Right renal pelvis (tissue), 4 donors: ENCODE measurements around the gene CHPF2. TPM values are rescaled to one million over a fixed set of nuclear protein-coding genes. Genes with fewer than 3 reads are reported as not detected.
A peak's percentile ranks its signal among the peaks of the same experiment; 100 is the strongest.

ENCODE experiments used
- DNase-seq, 4 donors: peaks; one replicate each; pipeline ENCODE4 v3.0.0-alpha.2; 2013; ENCODE audit warnings: low read depth in 4 of 4, low spot score in 3 of 4, missing footprints in 1 of 4
- polyA plus RNA-seq, 4 donors: library from polyadenylated mRNA; unstranded; fragments of 120-200 nt; gene quantifications; one replicate each; pipeline ENCODE4 v1.2.1, GENCODE V29; 2013; ENCODE audit not compliant: insufficient read length in 4 of 4

The CHPF2 gene
- polyA plus RNA-seq, 4 donors, result 23.9 to 29.4 (median 25.3) TPM

DNA sequence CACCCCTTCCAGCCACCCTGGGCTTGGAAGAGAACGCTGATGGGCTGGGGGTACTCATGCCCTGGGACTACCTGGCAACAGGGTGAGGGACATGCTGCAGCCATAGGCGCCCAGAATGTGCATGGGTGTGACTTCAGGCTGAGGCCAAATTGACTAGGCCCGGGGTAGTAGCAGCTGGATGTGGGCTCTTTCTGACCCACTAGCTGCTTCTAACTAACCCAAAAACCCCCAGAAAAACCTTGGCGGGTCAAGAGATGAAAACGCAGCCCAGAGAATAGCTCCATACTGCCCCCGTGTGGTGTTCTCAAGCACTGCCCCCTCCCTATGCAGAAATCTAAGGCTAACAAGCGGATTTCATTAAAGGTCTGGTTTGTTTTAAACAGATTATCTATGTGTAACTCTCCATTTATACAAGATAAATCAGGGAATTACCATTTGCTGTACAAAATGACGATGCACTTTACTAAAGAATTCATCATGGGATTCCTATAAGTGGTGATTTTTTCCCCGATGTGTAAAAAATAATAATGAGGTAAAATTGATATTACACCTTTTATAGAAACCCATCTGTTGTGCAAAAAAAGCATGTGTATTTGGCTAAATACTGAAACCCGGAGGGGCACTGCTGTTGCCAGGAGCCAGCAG lies 12.0 kb downstream of the CHPF2 start:
- DNase-seq, result peak in 1 of 4 donors; percentile 38

DNA sequence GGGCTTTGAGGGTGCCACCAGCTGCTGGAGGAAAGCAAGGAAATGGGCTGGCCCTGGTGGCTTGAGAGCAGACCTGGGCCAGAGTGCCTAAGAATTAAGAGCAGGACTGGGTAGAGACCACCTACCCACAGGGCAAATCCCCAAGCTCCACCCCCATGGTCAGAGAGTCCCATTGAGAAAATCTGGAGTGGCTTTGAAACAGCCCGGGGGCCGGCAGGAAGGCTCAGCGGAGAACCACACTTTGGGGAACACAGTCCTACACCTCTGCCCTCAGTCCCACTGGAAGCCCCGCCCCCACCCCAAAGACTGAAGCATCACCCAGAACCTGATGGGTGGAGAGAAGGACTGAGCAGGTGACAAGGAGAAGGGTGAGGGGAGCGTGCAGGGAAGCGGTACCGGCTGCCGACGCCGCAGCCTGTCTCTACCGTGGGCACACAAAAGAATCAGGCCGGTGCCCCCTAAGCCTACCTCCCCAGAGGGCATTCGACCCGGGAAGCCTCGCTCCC lies 12.6 kb downstream of the CHPF2 start:
- DNase-seq, result no peak

DNA sequence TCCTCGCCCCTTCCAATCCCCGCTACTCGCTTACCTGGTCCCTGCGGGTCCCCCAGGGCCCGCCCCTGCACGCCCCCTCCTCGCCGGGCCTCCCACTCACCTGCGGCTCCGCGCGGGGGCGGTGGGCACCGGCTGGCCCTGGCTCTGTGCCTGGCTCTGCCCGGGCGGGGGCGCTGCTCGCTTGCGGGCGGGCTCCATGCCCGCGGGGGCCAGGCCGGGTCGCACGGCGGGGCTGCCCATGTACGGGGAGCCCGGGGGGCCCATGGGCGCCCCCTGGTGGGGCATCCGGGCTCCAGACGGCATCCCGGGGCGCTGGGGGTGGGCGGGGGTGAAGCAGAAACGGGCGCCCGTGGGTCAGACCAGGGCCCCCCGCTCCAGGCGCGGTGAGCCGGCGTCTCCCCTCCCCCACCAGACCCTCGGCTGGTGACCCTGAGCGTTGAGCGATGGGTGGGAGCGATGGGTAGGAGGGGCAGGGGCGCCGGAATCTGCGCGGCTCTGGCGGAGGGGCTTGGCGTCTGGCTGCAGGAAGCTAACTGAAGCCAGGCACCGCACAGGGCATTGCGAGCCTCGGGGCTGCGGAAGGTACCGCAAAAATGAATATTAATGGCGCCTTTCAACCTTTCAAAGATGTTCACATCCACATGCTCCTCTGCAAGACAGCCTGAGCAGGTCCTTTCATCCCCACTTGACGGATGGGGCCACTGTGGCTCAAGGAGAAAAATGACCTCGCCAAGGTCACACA lies 13.2 kb downstream of the CHPF2 start:
- peak in 1 of 4 donors; percentile 39 for DNase-seq

DNA sequence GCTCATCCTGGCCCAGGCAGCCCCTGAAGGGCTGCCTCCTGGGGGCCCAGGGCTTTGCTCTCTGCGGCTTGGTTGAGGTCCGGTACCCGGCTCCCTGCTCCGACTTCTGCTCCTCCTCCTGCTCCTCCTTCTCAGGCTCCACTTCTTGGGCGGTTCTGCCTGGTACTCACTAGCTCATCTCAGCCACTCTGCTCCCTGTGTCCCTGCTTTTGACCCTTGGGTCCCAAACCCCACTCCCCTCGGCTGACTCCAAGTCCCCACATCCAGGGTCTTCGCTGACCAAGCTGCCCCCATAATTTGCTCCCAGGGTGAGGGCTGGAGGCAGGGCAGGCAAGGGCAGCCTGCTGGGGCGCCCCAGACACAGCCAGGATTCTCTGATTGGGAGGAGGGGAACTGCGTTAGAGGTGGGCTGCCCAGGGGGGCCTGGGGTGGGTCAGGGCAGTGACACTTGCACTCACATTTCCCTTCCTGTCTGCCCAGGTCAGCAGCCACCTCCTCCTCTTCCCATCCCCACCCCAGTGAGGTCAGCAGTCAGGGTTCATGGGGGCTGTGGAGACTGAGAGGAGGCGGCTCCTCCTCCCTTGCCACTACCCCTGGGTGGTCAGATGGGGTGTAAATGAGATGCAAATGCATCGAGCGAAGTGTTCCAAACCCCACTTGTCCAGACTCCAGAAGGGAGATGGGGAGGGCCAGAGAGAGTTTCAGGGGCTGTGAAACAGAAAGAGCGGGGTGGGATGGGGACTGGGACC lies 14.0 kb downstream of the CHPF2 start:
- DNase-seq, result no peak

DNA sequence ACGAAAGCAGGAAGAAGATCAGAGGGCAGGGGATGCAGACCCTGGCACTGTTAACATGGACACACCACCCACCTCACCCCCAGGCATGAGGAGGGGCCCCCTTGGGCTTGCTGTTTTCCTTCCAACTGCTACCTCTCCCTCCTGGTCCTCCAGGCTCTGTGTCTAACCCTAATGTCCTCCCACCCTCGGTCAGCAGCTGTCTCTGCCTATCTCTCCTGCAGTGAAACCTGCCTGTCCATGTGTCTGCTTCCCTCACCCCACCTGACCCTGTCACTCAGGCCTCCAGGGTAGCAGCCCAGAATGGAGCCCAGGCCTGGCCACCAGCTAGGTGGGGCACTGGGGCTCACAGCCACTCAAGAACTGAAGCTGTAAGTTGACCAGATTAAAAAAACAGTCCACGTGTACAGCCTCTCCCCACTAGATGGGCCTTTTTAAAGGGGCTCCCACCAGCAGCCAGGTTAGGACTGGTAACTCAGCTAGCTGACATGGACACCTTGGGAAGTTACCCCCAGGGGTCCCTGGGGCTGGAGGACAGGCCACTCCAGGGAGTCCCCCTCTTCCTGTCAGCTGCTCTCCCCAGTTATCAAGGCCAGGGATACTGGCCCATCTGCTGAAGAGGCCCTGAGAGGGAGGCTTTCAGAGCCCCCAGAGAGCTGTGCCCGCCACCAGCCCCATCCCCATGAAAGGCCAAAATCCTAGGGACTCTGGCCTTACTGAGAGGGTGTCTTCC lies 14.7 kb downstream of the CHPF2 start:
- no peak for DNase-seq

DNA sequence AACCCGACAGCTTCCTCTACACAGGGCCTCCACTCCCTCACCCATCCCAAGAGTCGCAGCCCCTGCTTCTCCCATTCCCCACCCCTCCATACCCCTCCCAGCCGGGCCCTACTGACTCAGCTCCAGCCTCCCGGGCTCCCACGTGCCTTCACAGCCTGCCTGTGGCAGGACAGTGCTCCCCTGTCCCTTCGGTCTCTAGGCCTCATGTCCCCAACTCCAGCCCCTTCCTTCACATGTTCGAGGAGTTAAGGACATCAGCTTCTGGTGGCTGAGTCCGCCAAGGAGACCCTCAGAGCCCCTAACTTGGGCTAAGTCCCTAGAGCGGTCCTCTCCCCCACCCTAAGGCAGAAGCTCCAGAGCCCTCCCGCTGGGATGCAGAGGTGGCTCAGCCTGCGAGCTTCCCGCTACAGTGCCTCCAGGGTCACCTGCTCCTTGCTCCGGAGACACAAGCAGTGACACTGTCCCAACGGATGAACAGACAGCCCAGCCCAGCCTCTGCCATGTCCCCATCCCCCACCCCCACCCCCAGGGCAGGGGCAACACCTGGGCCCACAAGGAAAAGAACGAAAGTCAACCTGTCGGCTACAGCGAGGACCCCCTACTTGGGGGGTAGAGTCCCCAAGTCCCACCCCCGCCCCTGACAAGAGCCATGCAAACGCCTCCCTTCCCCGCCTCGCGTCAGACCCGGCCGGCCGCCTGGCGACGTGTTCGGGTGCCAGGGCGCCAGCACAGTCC lies 15.5 kb downstream of the CHPF2 start:
- no peak for DNase-seq

DNA sequence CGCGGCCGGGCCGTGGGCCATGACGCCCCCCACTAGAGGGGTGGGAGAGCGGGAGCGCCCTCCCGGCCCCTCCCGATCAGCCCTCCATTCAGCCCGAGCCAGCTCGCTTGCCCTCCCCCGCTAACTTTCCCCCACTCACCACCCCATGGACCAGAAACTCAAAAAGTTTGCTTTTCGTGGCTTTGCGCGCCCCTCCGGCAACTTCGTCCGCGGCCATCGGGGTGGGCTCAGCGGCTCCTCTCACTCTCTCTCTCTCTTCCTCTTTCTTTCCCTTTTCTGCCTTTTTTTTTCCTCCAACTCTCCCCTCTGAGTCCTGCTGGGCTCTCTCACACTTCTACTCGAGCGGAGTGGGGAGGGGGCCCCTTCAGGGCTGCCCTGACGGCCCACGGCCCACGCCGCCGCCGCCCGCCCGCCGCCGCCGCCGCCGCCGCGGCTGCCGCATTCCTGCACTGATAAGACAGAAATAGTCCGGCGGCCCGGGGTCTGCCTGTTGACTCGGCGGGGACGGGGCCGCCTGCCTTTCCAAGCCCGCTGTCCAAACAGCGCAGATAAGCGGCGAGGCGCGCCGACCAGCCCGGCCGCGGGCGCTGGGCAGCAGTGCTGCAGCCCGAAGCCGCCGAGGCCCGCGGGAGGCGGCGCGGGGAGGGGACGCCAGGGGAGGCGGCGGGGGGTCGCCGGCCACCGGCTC lies 16.2 kb downstream of the CHPF2 start, which contains the start of gene SMARCD3:
TSS of gene SMARCD3 (minus strand) at position 349 of the 688 bp plus-strand sequence. CDS start at position 217, 132 bp downstream.
- peak in 1 of 4 donors; percentile 41 for DNase-seq

DNA sequence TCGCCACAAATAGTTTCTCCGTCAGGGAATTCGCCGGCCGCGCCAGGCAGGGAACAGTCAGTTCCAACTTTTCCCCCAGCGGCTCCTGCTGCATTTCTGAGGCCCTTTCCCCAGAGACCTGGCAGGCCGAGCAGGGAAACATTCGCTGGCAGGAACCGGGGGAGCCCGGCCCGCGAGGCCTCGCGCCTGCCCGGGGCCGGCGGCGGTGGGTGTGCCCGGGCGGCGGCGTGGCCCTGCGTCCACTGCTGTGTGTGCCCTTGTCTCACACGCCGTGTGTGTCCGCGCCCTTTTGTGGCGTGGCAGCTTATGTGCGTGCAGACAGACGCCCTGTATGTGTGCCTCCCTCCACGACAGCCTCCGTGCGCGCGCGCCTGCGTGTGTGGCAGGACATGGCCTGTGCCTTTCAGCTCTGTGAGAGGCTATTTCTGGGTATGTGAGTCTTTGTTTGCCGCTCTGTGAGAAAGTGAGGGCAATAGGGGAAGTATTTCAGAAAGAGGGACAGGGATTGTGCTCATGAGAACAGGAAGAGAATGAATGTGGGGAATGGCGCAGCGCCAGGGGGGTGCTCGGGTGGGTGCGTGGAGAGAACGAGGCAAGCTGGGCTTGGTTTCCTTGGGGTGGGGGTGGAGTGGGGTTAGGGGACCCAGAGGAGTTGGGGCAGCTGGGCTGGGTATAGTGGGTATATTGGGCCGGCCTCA lies 16.9 kb downstream of the CHPF2 start:
- DNase-seq, result peak in 1 of 4 donors; percentile 39

DNA sequence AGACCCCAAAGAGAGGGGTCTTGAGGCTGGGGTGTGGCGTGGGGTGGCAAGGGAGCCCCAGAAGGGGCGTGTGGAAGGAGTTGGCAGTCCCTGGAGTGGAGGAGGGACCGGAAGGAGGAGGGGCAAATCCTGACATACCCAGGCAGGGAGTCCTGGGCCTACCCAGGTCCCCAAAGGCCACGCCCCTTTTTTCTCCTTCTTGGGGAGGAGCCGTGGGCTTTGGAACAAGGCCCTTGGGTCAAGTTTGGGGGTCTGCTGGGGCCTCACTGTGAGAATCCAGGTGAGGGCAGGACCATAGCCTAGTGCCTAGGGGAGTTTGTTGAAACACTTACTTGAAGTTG lies 17.4 kb downstream of the CHPF2 start:
- DNase-seq, result peak in 1 of 4 donors; percentile 23

DNA sequence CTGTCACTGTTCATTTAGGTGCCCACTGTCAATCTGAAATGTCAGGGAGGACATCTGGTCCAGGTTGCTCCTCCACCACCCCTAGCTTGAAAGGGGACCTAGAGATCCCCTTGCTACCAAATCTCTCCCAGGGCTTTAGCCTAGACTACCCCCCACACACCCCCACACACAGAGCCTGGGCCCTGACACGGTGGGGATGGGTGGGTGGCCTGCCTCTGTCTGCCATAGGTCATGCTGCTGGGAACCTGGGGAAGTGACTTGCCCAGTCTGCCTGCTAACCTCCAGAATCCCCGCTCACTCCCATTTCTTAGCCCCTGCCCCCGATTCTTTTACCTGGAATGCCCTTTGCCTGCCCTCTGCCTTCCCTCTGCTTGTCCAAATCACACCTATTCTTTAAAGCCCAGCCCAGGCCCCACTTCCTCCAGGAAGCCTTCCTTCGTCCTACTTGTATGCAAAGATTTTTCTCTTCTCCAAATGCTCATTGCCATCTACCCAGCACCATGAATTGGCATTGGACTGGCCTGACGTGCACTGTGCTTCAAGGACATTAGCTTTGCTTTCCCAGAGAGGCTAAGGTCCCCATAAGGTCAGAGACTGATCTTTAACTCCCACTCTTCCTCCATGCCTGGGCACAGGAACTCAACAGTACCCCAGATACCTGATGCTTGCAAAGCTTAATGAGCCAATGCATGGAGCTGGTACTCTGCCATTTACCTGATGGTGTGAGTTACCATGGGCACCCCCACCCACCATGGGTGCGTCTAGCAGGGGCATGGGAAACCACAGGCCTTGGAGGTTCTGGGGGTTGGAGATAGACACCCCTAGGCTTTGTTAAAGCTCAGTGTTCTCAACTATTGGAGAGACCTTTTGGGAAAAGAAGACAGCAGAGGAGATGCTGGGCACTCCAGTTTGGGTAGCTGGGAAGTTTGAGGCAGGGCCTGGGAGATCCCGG lies 18.2 kb downstream of the CHPF2 start:
- no peak for DNase-seq

DNA sequence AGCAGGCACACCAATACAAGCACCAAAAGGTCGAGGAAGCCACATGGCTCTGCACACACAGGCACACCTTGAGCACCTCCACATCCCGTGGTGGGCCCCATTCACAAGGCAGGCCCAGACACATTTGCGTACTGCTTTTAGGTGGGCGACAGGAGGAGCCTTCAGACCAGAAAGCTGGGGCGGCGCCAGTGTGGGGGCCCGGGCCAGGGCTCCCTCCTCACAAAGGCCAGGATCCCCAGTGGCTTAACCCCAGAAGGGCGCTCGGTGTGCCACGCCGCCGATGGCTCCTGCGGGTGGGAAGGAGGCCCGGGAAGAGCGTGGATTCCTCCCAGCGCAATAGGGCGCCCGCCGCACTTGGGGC lies 19.0 kb downstream of the CHPF2 start:
- peak in 1 of 4 donors; percentile 44 for DNase-seq

DNA sequence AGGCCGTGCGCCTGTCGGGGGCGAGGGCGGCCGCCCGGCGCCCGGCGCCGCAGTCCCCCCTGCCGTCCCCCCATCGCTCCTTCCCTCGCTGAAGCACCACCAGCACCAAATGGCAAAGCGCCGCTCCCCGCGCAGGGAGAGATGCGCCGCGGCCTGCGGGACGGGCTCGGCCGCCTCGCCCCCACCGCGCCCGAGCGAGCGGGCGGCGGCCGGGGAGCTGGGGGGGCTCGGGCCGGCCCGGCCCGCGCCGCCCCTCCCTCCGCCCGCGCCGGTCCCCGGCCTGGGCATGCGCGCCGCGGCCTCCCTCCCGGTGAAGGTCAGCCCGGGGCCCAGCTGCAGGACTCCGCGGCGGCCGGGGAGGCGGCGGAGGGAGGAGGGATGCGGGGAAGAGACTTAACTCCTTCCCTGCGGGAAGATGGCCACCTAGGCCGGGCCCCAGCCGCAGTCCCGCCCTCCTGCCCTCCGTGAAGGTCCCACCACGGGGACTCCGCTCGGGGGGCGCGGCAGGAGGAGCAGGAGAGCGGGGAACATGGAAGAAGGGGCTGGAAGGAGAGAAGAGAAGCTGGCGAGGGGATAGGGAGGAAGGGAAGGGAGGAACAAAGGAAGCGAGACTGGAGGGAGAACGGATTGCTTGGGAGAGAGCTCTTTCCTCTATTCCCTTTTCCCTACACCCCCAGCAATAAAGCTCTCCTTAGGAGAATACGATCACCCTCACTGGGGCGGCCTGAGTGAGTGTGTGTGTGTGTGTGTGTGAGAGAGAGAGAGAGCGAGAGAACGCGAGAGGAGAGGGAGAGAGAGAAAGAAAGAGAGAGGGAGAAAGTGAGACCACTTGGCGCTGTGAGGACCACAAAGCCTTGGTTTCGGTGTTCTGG lies 19.6 kb downstream of the CHPF2 start:
- peak in 3 of 4 donors; percentile 48 to 67 (median 55) for DNase-seq

DNA sequence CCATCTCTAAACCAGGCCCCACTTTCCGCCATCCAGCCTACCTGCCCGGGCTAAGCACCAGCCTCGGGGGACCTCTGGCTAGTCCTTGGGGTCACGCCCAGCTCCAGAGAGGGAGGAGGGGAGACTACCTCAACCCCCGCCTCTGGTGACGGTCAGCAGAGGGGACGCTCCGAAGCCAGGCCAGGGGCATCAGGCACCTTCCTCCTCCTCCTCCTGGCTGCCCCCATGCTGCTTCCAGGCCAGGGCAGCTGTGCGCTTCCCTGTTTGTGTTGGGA lies 20.2 kb downstream of the CHPF2 start:
- DNase-seq, result no peak

DNA sequence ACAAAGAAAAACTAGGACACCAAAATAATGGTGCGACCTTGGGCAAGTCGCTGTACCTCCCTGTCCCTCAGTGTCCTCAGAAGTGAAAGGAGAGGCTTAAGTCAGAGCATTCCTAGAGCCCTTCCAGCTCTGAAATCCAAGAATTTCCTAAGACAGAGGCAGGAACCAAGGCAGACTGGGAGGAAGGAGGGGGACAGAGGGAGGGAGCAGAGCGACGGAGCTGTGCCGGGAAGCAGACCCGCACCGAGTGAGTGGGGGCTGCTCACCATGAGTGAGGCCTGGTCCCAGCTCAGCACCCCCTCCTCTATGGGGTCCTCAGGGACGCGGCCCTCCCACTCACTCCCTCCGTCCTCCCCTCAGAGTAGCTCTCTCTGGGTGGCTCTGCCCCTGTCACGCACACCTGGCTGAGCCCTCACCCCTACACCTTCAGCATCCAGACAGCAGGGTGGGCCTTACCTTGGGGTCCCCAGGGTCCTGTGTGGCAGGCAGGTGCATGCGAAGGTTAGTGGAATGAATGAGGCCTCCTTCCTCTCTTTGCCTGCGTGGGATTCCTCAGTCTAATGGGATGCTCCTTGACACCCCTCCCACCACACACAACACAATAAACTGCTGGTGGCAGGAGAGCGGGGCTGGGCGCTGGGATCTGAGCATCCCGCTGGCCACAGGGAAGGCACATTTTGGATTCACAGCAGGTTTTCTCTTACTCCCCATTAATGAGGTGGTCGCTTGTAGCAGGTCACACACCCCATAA lies 20.9 kb downstream of the CHPF2 start:
- DNase-seq, result no peak

DNA sequence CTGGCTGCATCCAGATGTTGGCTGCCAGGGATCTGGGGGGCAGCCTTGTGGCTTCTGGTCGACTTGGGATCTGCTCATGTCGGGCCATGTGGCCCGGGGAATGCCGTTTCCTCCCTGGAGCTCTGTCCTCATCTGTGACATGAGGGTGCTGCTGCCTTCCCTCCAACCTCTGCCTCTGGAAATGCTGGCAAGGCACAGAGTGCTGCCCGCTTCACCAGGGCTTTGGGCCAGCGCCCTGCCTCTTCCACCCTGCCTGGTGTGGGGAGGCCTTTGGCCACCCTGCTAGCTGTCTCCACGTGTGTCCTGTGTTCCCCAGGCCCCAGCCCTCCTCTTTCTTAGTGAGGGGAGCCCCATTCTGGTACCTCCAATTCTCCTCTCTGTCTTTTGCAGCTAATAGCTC lies 22.0 kb downstream of the CHPF2 start:
- DNase-seq, result no peak

DNA sequence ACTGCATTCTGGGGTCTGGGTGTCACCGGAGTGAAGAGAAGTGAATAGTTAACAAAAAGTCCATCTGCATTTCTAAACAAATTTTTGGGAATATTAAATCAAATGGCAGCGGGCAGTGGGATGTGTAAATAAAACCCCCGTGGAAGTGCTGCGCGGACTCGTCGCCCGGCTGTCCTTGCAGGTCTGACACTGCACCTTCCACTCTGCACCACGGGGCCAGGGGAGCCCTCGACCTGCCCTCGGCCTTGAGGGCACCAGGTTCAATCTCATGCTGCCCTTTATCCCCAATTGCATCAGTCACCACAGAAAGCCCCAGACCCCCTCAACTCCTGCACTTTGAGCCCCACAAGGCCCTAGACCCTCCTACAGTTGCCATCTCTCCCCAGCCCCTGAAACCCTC lies 22.6 kb downstream of the CHPF2 start:
- no peak for DNase-seq
